HG03196 (cell line): ENCODE results near the gene CACNG7.
"Not testable (repeated sequence)": the region's sequence is repeated elsewhere in the genome, so short reads cannot be mapped to it uniquely, and the experiment has no call there.

Experiments
- ATAC-seq: cut with Tn5 transposase; IDR thresholded peaks from one replicate; pipeline ENCODE4 v1.9.1; 2021; ENCODE audit not compliant: unreplicated experiment

The CACNG7 gene

GRCh38 chr19:53904909-53905308 lies 4.2 kb upstream of the CACNG7 start:
- ATAC-seq, result no peak

- no peak for ATAC-seq
Measured at GRCh38 chr19:53905787-53906186, 3.3 kb upstream of the CACNG7 start.

- no peak for ATAC-seq
Measured at GRCh38 chr19:53906211-53907192, 2.6 kb upstream of the CACNG7 start.

- no peak for ATAC-seq
Measured at GRCh38 chr19:53907193-53907581, 1.9 kb upstream of the CACNG7 start.

GRCh38 chr19:53907690-53908089 lies 1.4 kb upstream of the CACNG7 start:
- no peak for ATAC-seq

- ATAC-seq, result no peak
Measured at GRCh38 chr19:53908106-53908934, 758 bp upstream of the CACNG7 start.

- no peak for ATAC-seq
Measured at GRCh38 chr19:53909471-53910169, 542 bp downstream of the CACNG7 start.

GRCh38 chr19:53910170-53910518 lies 1.1 kb downstream of the CACNG7 start:
- no peak for ATAC-seq

- ATAC-seq, result no peak
Measured at GRCh38 chr19:53912653-53913052, 3.6 kb downstream of the CACNG7 start.

GRCh38 chr19:53915000-53915399 lies 5.9 kb downstream of the CACNG7 start:
- ATAC-seq, result no peak

- ATAC-seq, result no peak
Measured at GRCh38 chr19:53916004-53916403, 6.9 kb downstream of the CACNG7 start.

GRCh38 chr19:53917356-53917755 lies 8.3 kb downstream of the CACNG7 start:
- no peak for ATAC-seq

GRCh38 chr19:53927739-53928138 lies 18.7 kb downstream of the CACNG7 start:
- ATAC-seq, result no peak

GRCh38 chr19:53936029-53936428 lies 27.0 kb downstream of the CACNG7 start:
- ATAC-seq, result no peak

- no peak for ATAC-seq
Measured at GRCh38 chr19:53942001-53942786, 33.1 kb downstream of the CACNG7 start.

- ATAC-seq, result no peak
Measured at GRCh38 chr19:53944416-53944815, 35.3 kb downstream of the CACNG7 start.

- ATAC-seq, result no peak
Measured at GRCh38 chr19:53944933-53945332, 35.9 kb downstream of the CACNG7 start.

GRCh38 chr19:53945441-53945840 lies 36.4 kb downstream of the CACNG7 start:
- ATAC-seq, result no peak

- ATAC-seq, result no peak
Measured at GRCh38 chr19:53945998-53946397, 36.9 kb downstream of the CACNG7 start.

- ATAC-seq, result no peak
Measured at GRCh38 chr19:53947624-53948023, 38.5 kb downstream of the CACNG7 start.

- not testable (repeated sequence) for ATAC-seq
Measured at GRCh38 chr19:53948611-53949010, 39.5 kb downstream of the CACNG7 start.
